Bone marrow (tissue), 2 donors: ENCODE results near the gene WNT6.
"Not testable (repeated sequence)": the region's sequence is repeated elsewhere in the genome, so short reads cannot be mapped to it uniquely, and the experiment has no call there.

Experiments
- DNase-seq, 2 donors: peaks; one replicate each; lab custom pipeline; 2025; lab: John Stamatoyannopoulos, UW

The WNT6 gene

DNA sequence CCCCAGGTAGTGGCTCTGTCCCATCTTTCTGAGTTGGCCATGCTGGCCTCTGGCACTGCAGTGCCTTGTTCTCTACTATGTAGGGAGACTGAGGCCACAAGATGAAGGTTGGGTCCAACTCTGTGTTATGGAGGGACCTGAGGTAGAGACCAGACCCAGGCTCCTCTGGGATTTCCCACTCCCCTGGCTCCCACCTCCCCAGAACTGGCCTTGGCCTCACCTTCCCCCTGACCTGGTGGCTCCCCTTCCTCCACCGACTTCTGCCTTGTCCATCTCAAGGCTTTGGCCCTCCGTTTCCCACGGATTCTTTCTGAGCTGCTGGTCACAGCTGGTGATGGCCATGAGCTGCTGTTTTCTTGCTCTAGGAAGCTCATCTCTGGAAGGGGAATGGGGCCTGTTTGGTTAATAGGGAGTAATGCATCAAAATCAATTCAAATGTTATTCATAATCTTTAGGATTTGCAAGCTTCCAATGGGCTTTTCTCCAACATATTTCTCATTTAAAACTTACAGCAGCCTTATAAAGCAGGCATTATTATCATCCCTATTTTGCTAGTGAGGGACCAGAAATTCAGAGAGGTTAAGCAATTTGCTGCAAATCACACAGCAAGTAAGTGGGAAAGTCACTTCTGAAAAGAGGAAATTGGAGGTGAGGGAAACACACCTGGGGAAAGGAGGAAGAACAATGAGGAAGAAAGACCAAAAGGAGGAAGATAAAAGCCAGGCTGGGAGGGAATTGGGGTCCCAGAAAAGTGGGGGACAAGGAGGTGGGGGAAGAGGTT lies 28.9 kb upstream of the WNT6 start:
- no peak for DNase-seq

DNA sequence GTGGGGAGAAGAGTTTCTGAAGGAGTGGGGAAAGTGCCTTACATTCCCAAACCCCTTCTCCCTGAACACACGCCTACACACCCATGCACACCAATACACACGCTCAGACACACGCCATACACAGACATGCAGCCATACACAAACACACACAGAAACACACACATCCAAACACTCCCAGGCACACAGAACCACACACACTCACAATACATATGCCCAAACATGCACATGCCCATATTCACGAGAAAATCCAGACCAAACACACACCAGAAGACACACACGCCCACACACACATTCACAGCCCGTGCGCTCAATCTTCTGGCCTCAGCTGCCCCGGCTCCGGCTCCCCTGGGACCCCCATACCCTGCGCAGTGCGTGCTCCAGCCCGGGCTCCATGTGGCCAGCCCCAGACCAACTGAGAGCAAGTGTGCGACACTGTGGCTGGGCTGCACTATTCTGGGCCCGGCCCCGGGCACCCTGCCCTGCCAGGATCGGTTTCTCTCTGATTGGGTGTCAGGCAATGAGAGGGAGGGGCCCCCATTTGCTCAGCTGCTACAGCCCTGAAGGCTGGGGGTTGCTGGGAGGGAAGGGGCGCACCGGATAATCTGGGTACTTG lies 28.1 kb upstream of the WNT6 start, which contains the start of gene PRKAG3:
Gene PRKAG3, minus strand, starts transcription at position 426 of the 613 bp plus-strand sequence.
- DNase-seq = no peak

DNA sequence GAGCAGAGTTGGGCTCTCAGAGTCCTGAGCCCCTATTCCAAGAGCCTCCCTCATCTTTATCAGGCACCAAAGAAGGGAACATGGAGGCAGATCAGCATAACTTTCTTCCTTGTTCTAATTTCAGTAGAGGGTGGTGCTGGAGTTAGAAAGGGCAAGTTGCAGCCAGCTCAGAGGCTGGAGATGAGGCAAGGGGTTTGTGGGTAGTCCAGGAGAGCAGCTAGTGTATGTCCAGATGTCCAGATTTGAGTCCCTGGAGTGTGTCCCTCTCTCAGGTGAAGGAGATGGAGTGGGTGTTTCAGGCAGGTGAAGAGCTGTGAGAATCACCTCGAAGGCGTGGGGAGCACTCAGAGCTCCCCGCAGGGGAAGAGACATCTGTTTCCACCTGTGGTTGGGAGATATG lies 27.5 kb upstream of the WNT6 start:
- no peak for DNase-seq

DNA sequence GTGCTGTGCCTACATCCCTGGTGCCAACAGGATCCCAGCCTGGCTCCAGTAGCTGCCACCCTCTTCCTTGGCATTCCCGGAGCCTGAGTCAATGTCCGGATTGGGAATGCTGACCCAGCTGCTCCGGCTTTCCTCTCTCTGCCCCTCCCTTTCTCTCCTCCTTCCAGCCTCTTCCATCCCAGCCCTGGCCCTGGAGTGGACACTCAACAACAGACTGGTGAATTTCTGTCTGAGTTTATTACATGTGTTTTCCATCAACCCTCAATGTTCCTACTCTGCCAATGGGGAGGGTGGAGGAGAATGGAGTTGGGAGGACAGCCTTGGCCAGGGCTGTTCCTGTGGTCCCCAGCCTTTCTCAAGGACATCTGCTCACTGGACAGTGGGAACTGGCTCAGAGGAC lies 27.1 kb upstream of the WNT6 start:
- DNase-seq = no peak

DNA sequence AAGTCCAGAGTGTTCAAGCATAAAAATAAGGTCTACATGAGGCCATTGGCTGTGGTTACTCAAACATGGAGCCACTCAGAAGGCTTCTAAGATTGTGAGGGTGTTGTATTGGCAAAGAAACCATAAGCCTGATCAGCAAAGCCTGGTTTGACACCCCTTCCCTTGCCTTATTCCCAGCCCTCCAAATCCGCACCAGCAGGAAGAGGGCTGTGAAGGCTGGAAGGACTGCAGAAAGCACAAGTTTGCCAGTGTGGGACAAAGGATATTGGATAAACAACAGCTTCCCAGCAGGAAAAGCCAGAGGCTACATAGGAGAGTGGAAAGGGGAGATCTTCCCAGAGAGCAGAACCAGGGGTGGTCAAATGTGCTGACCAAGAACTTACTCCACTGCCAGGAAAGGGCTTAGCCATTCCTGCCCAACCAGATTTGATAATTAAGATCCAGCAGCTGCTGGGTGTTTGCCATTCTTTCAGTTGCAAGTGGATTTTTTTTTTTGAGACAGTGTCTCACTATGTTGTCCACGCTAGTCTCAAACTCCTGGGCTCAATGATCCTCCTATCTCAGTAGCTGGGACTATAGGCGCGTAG lies 26.5 kb upstream of the WNT6 start:
- no peak for DNase-seq

DNA sequence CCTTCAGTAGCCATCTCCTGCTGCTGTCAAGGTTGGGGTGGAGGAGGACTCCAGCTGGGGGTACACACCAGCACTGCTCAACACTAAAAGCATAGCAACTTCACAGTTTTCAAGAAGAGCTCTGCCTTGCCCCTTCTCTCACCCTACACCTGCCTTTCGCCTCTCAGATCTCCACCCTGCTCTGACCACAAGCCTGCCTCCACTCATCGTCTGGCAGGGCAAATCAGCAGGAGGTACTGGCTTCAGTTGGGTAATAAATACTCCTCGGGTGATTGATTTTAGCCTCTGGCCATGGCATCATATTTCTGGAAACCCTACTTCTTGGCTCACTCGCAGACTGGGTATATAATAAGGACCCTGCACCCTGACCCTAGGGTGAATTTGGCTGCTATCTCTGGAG lies 24.9 kb upstream of the WNT6 start:
- DNase-seq = no peak

DNA sequence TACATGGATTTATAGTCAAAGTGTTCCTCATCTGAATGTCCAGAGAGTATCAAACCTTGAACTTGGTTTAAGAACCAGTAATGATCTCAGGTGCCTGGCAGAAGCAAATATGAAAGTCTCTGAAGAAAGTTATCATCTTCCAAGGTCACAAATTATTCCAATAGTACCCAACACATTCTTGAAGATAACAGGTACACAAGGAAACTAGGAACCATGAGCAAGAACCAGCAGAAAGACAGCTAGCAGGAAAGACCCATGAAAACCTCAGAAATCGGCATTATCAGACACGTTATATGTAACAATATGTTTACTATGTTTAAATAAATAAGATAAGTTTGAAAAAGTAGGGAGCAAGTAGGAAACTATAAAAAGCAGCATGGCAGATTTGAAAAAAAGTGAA lies 22.1 kb upstream of the WNT6 start:
- DNase-seq = no peak

DNA sequence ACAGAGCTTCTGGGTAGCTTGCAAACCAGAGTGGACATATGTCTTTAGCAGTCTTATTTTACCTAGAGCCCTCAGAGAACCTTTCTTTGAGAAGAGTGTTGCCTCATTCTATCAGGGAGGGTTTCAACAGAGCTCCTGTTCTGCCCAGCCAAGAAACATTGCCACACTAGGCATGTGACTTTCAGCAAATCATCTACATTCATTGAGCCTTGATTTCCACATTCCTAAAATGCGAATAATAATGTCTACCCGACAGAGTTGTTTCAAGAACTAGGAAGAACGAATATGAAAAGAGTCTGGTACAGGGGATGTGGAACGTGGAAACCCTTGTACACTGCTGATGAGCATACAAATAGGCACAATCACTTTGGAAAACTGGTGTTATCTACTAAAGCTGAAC lies 20.2 kb upstream of the WNT6 start:
- DNase-seq = no peak

DNA sequence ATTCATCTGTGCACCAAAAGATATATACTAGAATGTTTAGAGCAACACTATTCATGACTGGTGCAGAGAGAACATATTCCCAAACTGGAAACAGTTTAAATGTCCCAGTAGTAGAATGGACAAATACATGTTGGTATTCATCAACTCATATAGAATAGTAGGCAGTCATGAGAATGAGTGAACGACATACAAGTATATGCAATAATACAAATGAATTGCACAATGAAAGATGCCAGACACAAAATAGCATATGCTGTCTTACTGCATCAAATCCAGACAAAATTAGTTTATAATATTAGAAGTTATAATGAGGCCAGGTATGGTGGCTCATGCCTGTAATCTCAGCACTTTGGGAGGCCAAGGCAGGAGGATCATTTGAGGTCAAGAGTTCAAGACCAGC lies 19.7 kb upstream of the WNT6 start:
- DNase-seq = no peak

DNA sequence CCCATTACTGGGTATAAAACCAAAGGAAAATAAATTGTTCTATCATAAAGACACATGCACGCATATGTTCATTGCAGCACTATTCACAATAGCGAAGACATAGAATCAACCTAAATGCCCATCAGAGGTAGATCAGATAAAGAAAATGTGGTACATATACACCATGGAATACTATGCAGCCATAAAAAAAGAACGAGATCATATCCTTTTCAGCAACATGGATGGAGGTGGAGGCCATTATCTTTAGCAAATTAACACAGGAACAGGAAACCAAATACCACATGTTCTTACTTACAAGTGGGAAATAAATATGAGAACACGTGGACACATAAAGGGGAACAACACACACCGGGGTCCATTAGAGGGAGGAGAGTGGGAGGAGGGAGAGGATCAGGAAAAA lies 15.3 kb upstream of the WNT6 start:
- not testable (repeated sequence) for DNase-seq

DNA sequence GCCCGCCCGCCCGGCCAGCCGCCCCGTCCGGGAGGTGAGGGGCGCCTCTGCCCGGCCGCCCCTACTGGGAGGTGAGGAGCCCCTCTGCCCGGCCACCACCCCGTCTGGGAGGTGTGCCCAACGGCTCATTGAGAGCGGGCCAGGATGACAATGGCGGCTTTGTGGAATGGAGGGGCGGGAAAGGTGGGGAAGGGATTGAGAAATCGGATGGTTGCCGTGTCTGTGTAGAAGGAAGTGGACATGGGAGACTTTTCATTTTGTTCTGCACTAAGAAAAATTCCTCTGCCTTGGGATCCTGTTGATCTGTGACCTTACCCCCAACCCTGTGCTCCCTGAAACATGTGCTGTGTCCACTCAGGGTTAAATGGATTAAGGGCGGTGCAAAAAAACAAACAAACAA lies 12.6 kb upstream of the WNT6 start:
- not testable (repeated sequence) for DNase-seq

DNA sequence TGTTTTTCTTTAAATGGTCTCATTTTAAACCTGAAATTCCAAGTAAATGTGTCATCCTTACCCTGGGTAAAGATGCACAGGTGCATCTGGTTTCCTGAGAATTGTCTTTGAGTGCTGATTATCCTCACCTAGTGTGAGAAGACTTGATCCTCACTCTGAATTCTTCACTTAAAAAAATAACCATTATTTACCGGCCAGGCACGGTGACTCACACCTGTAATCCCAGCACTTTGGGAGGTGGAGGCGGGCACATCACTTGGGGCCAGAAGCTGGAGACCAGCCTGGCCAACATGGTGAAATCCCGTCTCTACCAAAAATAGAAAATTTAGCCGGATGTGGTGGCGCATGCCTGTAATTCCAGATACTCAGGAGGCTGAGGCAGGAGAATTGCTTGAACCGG lies 9.9 kb upstream of the WNT6 start:
- DNase-seq = no peak

DNA sequence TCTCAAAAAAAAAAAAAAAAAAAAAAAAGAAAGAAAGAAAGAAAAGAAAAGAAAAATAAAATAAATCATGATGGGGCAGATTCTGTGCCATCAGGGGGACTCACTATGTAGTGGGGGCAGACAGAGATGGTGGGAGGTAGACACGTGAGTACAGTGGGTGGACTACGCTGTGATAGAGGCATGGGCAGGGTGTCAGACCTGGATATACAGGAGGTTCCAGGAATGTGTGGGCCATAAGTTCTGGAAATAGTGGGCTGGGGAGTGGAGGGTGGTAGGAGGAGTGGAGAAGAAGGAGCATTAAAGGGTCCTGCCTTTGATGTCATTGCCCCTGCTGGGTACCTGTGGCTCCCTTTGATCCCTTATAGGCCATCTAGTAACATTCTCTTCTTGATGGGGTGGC lies 8.8 kb upstream of the WNT6 start:
- DNase-seq = no peak

DNA sequence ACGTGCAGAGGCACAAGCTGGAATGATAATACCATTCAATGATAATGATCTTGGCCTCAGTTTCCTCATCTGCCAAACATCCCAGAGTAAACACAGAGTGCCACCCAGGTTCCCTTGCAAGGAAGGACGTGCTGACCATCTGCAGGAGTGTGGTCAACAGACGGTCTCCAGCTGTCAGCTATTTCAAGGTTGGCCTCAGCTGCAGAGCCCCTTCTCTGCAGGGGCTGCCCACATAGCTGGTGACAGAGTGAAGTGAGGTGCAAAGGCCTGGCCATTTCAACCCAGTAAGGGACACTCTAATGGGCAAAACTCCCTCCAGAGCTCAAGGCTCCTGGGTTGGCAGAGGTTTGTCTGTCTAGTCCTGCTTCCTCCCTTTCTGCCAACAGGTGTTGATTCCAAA lies 8.3 kb upstream of the WNT6 start:
- DNase-seq = no peak

DNA sequence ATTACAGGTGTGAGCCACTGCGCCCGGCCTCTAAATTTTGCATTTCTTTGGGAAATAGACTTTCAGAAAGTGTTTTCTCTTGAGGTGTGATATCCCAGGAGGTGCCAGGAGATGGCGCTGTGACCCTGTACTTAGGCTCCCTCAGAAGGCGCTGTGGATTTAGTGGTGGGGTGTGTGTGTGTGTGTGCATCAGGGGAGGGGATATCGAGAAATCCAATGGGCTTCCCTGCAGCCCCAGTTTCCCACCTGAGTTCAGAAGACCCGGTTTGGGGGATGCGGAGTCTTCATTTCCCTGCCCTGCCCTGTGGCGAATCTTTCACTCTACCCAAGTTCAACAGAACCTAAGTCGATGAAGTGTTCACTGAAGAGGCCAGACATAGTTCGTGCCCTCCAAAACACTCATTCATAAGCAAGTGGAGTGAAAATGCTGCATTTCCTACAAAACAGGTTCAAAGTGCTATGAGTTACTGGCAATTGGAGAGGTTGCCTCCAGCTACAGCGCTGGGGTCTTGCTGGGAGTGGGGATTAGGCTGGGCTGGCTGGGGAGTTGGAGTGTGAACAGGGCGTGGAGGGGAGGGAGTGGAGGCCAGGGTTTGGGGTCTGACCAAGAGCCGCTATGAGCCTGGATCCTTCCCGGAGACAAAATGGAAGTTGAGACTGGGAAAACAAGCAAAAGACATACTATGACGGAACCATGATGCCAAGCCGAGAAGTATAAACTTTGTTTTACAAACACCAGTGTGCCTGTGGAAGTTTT lies 6.5 kb upstream of the WNT6 start:
- DNase-seq = peak in 1 of 2 donors; percentile 32

DNA sequence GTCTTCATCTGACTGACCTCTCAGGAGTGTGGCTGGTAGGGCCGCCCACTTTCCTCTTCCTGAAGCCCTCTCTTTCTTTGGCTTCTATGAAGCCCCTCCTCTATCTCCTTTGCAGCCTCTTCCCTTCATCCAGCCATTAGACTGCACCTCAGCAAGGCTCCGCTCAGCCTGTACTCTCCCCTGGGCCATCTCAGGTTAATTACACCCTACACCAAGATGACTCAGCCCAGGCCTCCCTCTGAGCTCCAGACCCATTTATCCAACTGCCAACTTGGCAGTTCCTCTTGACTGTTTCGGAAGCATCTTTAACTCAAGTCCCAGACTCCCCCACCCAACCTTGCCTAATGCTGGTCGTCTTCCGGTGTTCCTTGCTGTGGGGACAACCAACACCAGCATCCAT lies 5.8 kb upstream of the WNT6 start:
- no peak for DNase-seq

DNA sequence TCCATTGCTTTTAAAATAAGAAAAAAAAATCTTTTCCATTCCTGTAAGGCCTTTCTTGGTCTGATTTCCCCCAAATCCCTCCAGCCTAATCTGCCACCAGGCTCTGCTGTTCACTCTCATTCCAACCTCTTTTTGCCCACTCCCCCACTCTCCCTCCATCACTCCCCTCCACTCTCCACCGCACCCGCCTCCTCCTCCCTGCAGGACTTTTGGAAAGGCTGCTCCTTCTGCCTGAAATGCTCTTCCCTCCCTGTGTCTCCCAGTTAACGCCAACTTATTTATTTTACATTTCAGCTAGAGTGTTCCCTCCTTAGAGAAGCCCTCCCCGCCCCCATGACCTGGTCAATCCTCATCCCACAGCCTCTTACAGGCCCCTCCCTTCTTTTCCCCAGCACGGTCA lies 4.7 kb upstream of the WNT6 start:
- no peak for DNase-seq

DNA sequence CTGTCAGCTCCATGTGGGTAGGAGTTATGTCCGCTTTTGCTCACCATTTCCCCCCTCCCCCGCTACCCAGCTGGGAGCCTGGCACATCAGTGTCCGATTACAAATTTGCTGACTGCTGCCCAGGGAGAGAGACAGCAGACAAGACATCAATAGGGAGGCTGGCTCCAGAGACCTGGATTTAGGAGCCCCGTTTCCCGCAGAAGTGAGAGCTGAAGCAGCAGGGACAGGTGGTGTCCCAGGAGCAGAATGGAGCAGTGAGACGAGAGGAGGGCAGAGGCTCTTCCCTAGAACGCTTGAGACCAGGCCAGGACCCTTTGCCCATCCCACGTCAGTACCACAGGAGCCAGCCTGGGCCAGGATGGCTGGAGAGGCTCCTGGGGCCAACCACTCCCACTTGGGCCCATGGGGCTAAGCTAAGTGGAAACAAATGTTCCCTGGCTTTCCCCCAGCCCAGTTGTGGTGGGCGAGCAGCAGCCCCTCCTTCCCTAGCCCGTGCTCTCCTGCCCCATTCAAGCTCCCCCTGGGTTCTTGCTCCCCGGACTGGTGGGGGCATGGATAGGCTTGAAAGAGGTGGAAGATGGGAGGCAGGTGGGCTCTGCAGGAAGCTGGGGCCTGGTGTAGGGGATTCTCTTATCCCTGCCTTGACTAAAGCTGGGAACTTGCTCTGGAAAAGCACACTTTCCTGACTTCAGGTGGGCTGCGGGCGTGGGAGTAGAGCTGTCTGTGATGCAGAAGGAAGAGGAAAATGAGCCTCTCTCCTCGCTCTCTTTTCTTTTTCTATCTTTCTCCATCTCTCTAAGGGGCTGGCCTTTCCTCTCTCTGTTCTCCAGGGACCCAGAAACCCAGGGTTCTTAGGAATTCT lies 4.1 kb upstream of the WNT6 start:
- DNase-seq = no peak

DNA sequence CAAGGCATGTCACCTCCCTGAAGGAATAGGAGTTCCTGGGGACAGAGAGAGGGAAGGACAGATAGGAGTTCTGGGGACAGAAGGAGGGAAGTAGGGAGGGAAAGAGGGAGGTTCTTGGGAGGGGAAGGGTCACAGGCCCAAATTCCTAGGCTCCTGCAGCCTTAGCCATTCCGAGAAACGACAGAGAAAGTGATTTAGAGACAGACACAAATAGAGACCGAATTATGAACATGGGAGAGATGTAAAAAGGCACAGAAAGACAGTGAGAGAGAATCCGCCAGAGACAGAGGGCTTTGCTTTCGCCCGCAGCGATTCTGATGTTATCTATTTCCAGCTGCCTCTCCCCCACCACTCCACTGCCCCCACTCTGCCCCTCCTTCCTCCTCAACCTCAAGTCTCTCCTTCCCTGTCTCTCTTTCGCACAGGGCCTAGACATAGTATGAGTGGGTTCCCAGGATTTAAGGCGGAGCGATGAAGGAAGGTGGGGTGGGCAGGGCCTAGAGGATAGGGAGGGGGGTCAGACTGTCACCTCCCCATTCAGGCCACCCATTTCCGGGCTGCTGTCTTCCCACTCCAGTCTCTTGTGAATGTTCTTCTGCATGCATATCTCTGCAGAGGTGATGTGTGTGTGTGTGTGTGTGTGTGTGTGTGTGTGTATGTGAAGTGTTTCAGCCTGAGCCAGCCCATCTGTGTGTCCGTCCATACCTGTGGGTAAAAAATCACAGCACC lies 3.3 kb upstream of the WNT6 start:
- DNase-seq = no peak

DNA sequence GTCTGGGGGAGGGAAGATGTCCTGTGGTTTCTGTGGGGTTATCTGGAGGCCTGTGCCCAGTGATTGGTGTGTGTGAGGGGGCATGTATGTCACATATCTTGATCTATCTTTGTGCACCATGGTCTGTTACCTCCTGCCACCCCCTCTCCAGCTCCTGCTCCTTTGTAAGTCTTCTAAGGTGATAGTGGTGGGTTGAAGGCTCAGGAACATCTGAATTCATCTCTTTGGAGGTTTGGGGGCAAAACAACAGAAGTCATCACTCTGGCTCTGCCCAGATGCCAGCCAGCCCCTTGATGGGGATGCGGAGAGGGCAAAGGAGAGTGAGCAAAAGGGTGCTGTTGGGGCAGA lies 2.7 kb upstream of the WNT6 start:
- DNase-seq = no peak
